ENCODE measurements around the gene BRD3OS. TPM values are rescaled to one million over a fixed set of nuclear protein-coding genes. Genes with fewer than 3 reads are reported as not detected.

Gene BRD3OS
- total and polyA plus RNA-seq, 10 of the 15 experiments (the other 5 are each of a cell fraction or from before 2014, with no cell fraction given): 2.1 to 13.7 (median 10.7) TPM

- no peaks in the 10 kb centered on the region for H3K9me3 ChIP-seq (replicated peaks; ENCODE audit: control insufficient read depth, insufficient read depth, low read length)
- FAIRE-seq (no peak), DNase-seq (ENCODE audit: low read depth, low spot score) (no peak), ATAC-seq (no peak)
- H3K4me3 ChIP-seq: no peak overlapping the region
- 87% methylated on average over 14 of the region's 14 CpGs for WGBS (ENCODE audit: insufficient coverage, insufficient replicate concordance, low lambda C conversion rate, missing lambda C conversion rate)
- H3K4me2 ChIP-seq (ENCODE audit: control insufficient read depth, insufficient read depth): peak overlapping the region; percentile 62; the same call in 1 of the 2 replicates
- peaks cover 6% of the 10 kb centered on the region; the same call in 1 of the 2 replicates for H4K20me1 ChIP-seq (ENCODE audit: control insufficient read depth, insufficient read depth)
- ChIA-PET RAD21 (ENCODE audit: unreplicated experiment) (no interaction called here), CTCF (no interaction called here), SMC1A (ENCODE audit: uncharacterized antibody, unreplicated experiment) (no interaction called here), POLR2A (interaction anchor here (0.6 kb wide), 1 partner anchor 19 kb away, joined by 3 read pairs; no protein-coding TSS in a partner anchor)
- no peak overlapping the region for H2AFZ ChIP-seq (ENCODE audit: control insufficient read depth, low read depth, low read length)
- no peak for TF ChIP-seq SP1 (IDR thresholded peaks at IDR 0.05; ENCODE audit: low read depth, low read length)
- no peak for TF ChIP-seq RCOR1 (conservative IDR thresholded peaks at IDR 0.05; ENCODE audit: low read depth, low read length)
- TF ChIP-seq MEF2A (IDR thresholded peaks at IDR 0.05; ENCODE audit: insufficient read depth, low read depth, low read length): no peak
- TF ChIP-seq NFIC (IDR thresholded peaks at IDR 0.05; ENCODE audit: low read depth, low read length): no peak
- TF ChIP-seq BHLHE40 (IDR thresholded peaks at IDR 0.05; ENCODE audit: borderline replicate concordance in 1 of 2, low read depth in 2 of 2, low read length in 1 of 2): no peak
- TF ChIP-seq CHD1 (IDR thresholded peaks at IDR 0.05; ENCODE audit: low read depth, low read length): no peak
- TF ChIP-seq ZNF24 (IDR thresholded peaks at IDR 0.05): no peak
- no peak for TF ChIP-seq CBX5 (IDR thresholded peaks at IDR 0.05; ENCODE audit: low read depth)
- no peak for TF ChIP-seq ETV6 (conservative IDR thresholded peaks at IDR 0.05 in 1 of 2, IDR thresholded peaks at IDR 0.05 in 1 of 2; ENCODE audit: borderline replicate concordance in 1 of 2, low read depth in 1 of 2)
- intact Hi-C loops (cut with micrococcal nuclease; ENCODE audit: unreplicated experiment): no loop called here
- peaks cover 89% of the 10 kb centered on the region for H3K79me2 ChIP-seq (ENCODE audit: control insufficient read depth, insufficient read depth, low read length)
- in situ Hi-C loops (cut with MboI): no loop called here
- no peaks in the 10 kb centered on the region for H3K27me3 ChIP-seq (replicated peaks in 1 of 2; ENCODE audit: control insufficient read depth in 2 of 2, insufficient read depth in 2 of 2, low read length in 1 of 2)
- H3K9ac ChIP-seq (ENCODE audit: control insufficient read depth, insufficient read depth, low read length): no peak overlapping the region
- H3K4me1 ChIP-seq (ENCODE audit: control insufficient read depth, insufficient read depth, low read length): peaks cover 6% of the 10 kb centered on the region
- BruUV-seq (replicated peaks): no TSS peak
- H3K27ac ChIP-seq (ENCODE audit: control insufficient read depth, insufficient read depth): no peak overlapping the region
- H3K36me3 ChIP-seq (ENCODE audit: control insufficient read depth in 2 of 2, insufficient read depth in 2 of 2, low read length in 1 of 2): no peaks in the 10 kb centered on the region; a peak in 3 of 4 replicates
Observed at GRCh38 chr9:133987446-133987788, 37.9 kb upstream of the BRD3OS start.

All from GM12878 (cell line).